Measurements from ENCODE around the gene SPSB1. TPM values are rescaled to one million over a fixed set of nuclear protein-coding genes. Genes with fewer than 3 reads are reported as not detected.

Gene SPSB1
- total RNA-seq, 1 donor from 2014 or later: 5.6 TPM

DNA sequence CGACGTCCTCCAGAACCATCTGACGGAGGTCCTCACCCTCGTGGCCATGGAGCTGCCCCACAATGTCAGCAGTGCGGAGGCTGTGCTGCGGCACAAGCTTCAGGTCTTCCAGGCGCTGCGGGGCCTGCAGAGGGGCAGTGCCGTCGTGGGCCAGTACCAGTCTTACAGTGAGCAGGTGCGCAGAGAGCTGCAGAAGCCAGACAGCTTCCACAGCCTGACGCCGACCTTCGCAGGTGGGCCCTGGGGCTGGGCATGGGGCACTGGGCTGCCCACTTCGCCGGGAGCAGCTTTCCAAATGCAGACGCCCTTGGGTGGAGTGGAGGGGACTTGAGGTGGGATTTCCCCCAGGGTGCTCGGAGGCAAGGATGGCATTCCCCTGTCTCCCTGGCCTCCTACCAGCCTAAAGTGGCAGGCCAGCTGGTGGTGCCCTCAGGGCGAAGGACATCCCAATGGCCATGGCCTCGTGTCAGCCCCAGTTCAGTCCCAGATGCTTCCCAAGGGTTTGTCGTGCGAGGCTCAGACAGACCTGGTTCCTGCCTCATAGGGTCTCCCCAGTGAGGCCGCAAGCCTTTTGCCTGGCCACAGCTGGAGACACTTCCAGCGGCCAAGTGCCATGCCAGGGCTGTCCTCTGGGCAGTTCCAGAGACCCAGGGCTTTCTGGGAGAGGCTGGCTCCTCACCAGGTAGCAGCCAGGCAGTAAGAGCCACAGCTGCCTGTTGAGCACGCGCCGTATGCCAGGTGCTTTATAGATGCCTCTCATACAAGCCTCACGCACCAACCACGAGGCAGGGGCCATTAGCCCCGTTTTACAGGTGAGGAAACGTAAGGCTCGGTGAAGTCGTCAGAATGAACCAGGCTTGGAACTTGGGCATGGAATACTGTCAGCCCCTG lies 30.4 kb upstream of the SPSB1 start:
- no peak overlapping the region for H3K27ac Mint-ChIP-seq
- no peak for DNase-seq (ENCODE audit: extremely low spot score, unreplicated experiment)
- H3K36me3 Mint-ChIP-seq: peaks cover 26% of the 10 kb centered on the region
- TF ChIP-seq, protein P1, sequence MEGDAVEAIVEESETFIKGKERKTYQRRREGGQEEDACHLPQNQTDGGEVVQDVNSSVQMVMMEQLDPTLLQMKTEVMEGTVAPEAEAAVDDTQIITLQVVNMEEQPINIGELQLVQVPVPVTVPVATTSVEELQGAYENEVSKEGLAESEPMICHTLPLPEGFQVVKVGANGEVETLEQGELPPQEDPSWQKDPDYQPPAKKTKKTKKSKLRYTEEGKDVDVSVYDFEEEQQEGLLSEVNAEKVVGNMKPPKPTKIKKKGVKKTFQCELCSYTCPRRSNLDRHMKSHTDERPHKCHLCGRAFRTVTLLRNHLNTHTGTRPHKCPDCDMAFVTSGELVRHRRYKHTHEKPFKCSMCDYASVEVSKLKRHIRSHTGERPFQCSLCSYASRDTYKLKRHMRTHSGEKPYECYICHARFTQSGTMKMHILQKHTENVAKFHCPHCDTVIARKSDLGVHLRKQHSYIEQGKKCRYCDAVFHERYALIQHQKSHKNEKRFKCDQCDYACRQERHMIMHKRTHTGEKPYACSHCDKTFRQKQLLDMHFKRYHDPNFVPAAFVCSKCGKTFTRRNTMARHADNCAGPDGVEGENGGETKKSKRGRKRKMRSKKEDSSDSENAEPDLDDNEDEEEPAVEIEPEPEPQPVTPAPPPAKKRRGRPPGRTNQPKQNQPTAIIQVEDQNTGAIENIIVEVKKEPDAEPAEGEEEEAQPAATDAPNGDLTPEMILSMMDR (conservative IDR thresholded peaks at IDR 0.05): no peak
- H3K4me1 Mint-ChIP-seq (ENCODE audit: unreplicated experiment): peaks cover 6% of the 10 kb centered on the region
- no peak overlapping the region for H3K4me3 Mint-ChIP-seq
- peaks cover 7% of the 10 kb centered on the region for H3K27me3 Mint-ChIP-seq
- peaks cover 5% of the 10 kb centered on the region for H3K9me3 Mint-ChIP-seq

DNA sequence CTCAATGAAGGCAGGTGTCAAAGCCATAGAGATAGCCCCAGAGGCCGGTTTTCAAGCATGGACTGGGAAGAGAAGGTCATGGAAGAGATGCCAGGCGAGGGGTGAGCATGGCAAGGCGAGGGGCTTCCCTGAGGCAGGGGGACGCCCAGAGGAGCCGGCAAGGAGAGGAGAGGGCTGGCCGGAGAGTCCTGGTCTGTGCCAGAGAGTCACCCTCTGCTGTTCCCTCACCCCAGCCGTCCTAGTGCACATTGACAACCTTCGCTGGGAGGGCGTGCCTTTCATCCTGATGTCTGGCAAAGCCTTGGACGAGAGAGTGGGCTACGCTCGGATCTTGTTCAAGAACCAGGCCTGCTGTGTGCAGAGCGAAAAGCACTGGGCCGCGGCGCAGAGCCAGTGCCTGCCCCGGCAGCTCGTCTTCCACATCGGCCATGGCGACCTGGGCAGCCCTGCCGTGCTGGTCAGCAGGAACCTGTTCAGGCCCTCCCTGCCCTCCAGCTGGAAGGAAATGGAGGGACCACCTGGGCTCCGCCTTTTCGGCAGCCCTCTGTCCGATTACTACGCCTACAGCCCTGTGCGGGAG lies 29.3 kb upstream of the SPSB1 start:
- TF ChIP-seq, protein P1 (conservative IDR thresholded peaks at IDR 0.05): no peak
- Mint-ChIP-seq H3K36me3 (peaks cover 21% of the 10 kb centered on the region), H3K27ac (no peak overlapping the region), H3K9me3 (peaks cover 5% of the 10 kb centered on the region), H3K27me3 (peaks cover 7% of the 10 kb centered on the region), H3K4me3 (no peak overlapping the region), H3K4me1 (ENCODE audit: unreplicated experiment) (peaks cover 9% of the 10 kb centered on the region)
- no peak for DNase-seq (ENCODE audit: extremely low spot score, unreplicated experiment)

DNA sequence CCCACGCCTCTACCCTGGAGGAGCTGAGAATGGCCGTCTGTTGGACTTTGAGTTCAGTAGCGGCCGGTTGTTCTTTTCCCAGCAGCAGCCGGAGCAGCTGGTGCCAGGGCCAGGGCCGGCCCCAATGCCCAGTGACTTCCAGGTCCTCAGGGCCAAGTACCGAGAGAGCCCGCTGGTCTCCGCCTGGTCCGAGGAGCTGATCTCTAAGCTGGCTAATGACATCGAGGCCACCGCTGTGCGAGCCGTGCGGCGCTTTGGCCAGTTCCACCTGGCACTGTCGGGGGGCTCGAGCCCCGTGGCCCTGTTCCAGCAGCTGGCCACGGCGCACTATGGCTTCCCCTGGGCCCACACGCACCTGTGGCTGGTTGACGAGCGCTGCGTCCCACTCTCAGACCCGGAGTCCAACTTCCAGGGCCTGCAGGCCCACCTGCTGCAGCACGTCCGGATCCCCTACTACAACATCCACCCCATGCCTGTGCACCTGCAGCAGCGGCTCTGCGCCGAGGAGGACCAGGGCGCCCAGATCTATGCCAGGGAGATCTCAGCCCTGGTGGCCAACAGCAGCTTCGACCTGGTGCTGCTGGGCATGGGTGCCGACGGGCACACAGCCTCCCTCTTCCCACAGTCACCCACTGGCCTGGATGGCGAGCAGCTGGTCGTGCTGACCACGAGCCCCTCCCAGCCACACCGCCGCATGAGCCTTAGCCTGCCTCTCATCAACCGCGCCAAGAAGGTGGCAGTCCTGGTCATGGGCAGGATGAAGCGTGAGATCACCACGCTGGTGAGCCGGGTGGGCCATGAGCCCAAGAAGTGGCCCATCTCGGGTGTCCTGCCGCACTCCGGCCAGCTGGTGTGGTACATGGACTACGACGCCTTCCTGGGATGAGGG lies 28.5 kb upstream of the SPSB1 start:
- H3K9me3 Mint-ChIP-seq: peaks cover 5% of the 10 kb centered on the region
- H3K36me3 Mint-ChIP-seq: peaks cover 16% of the 10 kb centered on the region
- no peak overlapping the region for H3K4me3 Mint-ChIP-seq
- no peak overlapping the region for H3K27ac Mint-ChIP-seq
- H3K4me1 Mint-ChIP-seq (ENCODE audit: unreplicated experiment): peaks cover 9% of the 10 kb centered on the region
- H3K27me3 Mint-ChIP-seq: peaks cover 7% of the 10 kb centered on the region
- TF ChIP-seq, protein P1 (conservative IDR thresholded peaks at IDR 0.05): no peak
- no peak for DNase-seq (ENCODE audit: extremely low spot score, unreplicated experiment)

DNA sequence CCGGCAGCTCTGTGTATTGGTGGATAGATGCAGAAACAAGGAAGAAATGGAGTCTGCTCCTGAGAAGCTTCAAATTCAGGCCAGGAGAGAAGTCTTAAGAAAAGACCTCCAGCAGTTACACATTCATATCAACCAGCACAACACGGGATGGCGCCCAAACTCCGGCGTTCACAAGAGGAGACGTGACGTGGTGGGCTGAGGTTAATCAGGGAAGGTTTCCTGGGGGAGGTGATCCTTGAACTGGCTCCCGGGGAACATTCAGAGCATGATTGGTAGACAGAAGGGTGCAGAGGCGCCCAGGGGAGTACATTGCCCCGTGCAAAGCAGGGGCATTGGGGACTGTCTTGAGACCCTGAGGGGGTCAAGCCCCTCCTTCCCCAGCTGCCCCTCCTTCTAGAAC lies 27.7 kb upstream of the SPSB1 start:
- no peak for DNase-seq (ENCODE audit: extremely low spot score, unreplicated experiment)
- H3K36me3 Mint-ChIP-seq: peaks cover 10% of the 10 kb centered on the region
- peaks cover 9% of the 10 kb centered on the region for H3K4me1 Mint-ChIP-seq (ENCODE audit: unreplicated experiment)
- no peak overlapping the region for H3K27ac Mint-ChIP-seq
- H3K9me3 Mint-ChIP-seq: peaks cover under 1% of the 10 kb centered on the region
- H3K4me3 Mint-ChIP-seq: no peak overlapping the region
- H3K27me3 Mint-ChIP-seq: peaks cover 11% of the 10 kb centered on the region
- TF ChIP-seq, protein P1 (conservative IDR thresholded peaks at IDR 0.05): no peak

DNA sequence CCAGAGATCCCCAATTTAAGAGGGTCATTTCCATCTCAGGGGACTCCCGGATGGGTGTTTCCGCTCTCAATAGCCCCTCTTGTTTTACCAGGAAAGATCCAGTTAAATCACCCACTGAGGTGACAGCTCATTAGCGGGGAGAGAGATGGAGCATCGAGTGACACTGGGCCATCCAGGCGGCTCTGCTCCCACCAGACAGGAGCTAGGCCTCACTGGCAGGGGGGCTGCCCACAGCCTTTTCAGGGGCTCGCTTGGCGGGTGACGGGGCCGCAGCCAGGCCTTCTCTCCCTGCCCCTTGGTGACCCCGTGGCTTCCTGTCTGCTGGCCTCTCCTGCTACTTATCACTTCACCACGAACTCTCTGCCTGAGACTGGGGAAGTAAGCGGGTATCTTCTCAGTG lies 26.7 kb upstream of the SPSB1 start:
- peaks cover 14% of the 10 kb centered on the region for H3K27me3 Mint-ChIP-seq
- H3K9me3 Mint-ChIP-seq: no peaks in the 10 kb centered on the region
- no peak overlapping the region for H3K27ac Mint-ChIP-seq

More for the DNA sequence above, 26.7 kb upstream of the SPSB1 start:
- no peak for DNase-seq (ENCODE audit: extremely low spot score, unreplicated experiment)
- H3K4me3 Mint-ChIP-seq: no peak overlapping the region
- H3K36me3 Mint-ChIP-seq: peaks cover 4% of the 10 kb centered on the region
- peaks cover 14% of the 10 kb centered on the region for H3K4me1 Mint-ChIP-seq (ENCODE audit: unreplicated experiment)
- TF ChIP-seq, protein P1 (conservative IDR thresholded peaks at IDR 0.05): no peak
